GM18861 (cell line): ENCODE results near the gene NF1.
"Not testable (repeated sequence)": the region's sequence is repeated elsewhere in the genome, so short reads cannot be mapped to it uniquely, and the experiment has no call there.

ENCODE experiments used
- ATAC-seq: cut with Tn5 transposase; IDR thresholded peaks from one replicate; pipeline ENCODE4 v1.9.1; 2021; ENCODE audit not compliant: unreplicated experiment

The NF1 gene

GRCh38 chr17:31172388-31172787, 77.6 kb downstream of the NF1 start:
- ATAC-seq: no peak

- no peak for ATAC-seq
Measured at GRCh38 chr17:31174215-31174614, 79.4 kb downstream of the NF1 start.

GRCh38 chr17:31175237-31175636, 80.5 kb downstream of the NF1 start:
- ATAC-seq: no peak

DNA sequence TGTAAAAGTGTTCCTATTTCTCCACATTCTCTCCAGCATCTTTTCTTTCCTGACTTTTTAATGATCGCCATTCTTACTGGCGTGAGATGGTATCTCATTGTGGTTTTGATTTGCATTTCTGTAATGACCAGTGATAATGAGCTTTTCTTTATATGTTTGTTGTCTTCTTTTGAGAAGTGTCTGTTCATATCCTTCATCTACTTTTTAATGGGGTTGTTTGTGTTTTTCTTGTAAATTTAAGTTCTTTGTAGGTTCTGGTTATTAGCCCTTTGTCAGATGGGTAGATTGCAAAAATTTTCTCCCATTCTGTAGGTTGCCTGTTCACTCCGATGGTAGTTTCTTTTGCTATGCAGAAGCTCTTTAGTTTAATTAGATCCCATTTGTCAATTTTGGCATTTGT, 81.4 kb downstream of the NF1 start:
- not testable (repeated sequence) for ATAC-seq

- ATAC-seq: not testable (repeated sequence)
Measured at GRCh38 chr17:31178951-31179350, 84.2 kb downstream of the NF1 start.

- no peak for ATAC-seq
Measured at GRCh38 chr17:31195305-31195704, 100.5 kb downstream of the NF1 start.

DNA sequence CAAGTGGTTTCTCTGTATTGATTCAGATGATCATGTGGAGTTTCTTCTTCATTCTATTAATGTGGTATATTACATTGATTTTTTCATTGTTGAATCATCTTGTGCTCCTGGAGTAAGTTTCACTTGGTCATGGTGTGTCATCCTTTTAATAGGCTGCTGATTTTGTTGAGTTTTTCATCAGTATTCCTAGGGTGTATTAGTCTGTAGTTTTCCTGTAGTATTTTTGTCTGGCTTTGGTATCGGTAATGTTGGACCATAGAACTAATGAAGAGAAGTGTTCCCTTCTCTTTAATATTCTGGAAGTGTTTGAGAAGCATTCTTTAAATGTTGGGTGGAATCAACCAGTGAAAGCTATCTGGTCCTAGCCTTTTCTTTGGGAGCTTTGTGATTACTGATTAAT, 103.2 kb downstream of the NF1 start:
- ATAC-seq: no peak

DNA sequence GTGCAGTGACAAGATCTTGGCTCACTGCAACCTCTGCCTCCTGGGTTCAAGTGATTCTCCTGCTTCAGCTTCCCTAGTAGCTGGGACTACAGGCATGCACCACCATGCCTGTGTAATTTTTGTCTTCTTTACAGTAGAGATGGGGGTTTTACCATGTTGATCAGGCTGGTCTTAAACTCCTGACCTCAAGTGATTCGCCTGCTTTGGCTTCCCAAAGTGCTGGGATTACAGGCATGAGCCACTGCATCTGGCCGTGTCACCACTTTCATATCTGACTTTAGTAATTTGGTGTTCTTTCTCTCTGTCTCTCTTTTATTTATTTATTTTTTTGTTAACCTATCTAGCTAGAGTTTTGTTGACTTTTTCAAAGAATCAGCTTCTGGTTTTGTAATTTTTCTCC, 103.9 kb downstream of the NF1 start:
- ATAC-seq: not testable (repeated sequence)

- no peak for ATAC-seq
Measured at GRCh38 chr17:31200287-31200686, 105.5 kb downstream of the NF1 start.

DNA sequence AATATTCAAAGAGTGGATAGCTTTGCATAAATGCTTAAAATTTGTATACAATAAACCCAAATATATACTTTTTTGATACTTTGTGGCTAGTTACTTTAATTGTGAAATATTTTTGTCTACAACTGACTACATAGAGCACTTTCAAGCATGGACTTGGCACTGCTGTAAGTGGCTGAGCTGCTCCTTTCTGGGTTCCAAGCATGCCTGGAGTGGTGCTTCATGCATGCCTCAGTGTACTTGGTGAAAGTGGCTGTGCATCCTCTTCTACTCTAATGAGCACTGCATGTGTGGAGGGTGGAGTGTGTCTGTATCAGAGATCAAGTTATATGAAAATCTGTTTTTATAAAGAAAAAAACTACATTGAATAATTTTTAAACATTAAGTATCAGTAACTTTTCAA, 108.2 kb downstream of the NF1 start:
- no peak for ATAC-seq

DNA sequence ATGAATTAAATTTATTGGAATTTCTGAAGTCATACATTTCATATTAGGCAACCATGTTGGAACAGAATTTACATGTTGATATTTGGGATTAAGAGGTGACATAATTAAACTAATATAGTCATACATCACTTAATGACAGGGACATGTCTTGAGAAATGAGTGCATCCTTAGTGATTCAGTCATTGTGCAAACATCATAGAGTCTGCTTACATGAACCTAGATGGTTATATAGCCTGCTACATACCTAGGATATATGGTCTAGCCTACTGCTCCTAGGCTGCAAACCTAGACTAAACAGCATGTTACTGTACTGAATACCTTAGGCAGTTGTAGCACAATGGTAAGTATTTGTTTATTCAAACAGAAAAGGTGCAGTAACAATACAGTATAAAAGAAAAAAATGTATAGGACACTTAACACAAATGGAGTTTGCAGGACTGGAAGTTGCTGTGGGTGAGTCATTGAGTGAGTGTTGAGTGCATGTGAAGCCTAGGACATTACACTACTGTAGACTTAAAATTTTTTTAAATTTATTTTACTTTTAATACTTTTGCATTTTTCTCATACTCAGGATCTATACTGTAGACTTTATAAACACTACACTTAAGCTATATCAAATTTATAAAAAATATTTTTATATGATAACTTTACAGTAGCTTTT, 116.7 kb downstream of the NF1 start:
- ATAC-seq: no peak

- ATAC-seq: no peak
Measured at GRCh38 chr17:31216031-31216751, 121.4 kb downstream of the NF1 start.

DNA sequence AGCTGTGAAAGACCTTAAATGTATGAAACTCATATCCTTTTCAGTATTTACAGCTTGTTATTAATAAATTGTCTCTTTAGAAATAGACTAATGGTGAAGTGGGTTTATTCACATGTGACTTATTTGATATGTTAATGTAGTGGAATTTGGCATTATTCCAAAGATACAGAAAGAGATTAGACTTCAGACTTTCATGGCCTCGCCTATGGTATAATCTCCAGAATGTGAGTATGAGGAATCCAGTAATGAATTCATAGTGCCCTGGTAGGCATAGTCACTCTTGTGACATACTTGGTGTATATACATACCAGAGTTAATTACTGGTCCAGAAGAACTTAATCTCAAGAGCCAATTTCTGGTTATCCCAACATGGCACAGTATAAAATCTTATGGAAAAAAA, 129.6 kb downstream of the NF1 start:
- no peak for ATAC-seq

DNA sequence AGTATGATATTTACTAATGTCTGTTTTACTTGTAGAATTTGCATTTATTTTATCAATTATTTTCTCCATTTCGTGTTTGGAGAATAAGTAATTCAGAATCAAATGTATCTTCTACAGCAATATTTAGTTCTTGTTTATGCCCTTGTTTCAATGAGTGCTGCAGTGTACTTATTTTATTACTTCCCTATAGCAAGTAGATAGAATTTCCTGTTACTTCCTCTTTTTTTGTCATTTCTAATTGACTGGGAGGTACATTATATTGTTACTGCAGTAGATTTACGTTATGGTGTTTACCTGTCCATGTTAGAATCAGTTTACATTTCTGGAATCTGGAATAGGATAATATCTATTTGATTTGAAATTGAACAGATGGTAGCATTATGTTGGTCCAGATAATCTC, 131.1 kb downstream of the NF1 start:
- ATAC-seq: no peak

- ATAC-seq: no peak
Measured at GRCh38 chr17:31226373-31226772, 131.6 kb downstream of the NF1 start.

GRCh38 chr17:31226950-31227349, 132.2 kb downstream of the NF1 start:
- no peak for ATAC-seq

- ATAC-seq: no peak
Measured at GRCh38 chr17:31231852-31232251, 137.1 kb downstream of the NF1 start.

GRCh38 chr17:31235110-31235509, 140.3 kb downstream of the NF1 start:
- ATAC-seq: no peak

- ATAC-seq: no peak
Measured at GRCh38 chr17:31236137-31236536, 141.4 kb downstream of the NF1 start.

DNA sequence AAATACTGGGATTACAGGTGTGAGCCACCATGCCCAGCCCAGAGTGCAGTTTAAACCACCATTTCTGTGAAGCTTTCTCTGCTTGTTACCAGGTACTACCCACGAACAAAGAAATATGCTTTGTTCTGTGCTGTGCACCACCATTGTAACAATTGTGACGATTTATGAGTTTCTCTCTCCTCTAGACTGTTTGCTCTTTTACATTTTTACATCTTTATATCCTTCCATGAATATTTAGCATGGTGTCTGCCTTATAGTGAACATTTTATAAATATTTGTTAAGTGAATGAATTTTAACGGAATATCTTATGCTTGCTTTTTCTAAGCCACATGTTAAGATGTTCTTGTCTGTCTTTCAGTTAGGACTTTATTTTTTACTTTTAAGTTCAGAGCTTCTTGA, 141.9 kb downstream of the NF1 start:
- no peak for ATAC-seq

DNA sequence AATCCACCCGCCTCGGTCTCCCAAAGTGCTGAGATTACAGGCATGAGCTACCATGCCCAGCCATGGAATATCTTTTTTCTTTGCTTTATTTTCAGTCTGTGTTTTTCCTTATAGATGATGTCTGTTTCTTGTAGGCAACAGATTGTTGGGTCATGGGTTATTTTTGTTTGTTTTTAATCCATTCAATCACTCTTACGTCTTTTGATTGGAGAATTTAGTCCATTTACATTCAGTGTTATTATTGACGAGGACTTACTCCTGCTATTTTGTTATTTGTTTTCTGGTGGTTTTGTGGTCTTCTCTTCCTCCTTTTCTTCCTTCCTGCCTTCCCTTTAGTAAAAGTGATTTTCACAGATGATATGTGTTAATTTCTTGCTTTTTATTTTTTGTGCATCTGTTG, 146.3 kb downstream of the NF1 start:
- ATAC-seq: no peak

DNA sequence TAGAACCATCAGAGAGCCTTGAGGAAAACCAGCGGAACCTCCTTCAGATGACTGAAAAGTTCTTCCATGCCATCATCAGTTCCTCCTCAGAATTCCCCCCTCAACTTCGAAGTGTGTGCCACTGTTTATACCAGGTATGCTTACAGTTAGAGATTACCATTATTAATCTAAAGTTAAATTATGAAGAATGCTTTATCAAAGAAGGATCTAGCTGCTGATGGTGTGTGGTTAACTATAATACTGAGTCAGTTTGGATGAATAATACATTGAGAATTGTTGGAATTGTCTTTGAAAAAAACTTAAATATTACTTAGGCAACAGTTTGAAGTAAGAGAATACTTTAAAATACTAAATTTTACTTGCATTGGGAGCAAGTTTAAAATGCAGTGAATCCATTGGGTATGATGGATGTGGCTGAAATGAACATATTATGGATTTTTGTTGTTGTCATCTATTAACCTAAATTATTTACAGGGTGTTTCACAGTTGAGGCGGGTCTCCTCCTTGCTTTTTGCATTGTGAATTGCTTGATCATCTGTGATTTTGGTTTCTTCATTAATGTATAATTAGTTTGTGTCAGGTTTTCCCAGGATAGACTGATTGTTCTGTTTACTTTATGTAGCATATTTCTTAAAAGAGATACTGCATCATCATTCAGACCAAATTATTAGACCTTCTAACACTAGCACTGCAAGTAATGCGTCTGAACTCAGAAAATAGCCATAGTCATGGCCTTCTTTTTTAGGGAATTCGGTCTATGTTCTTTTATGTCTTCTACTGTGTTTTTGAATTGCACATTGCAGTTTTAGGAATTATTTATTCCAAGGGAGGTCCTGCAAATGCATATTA, 154.4 kb downstream of the NF1 start:
- no peak for ATAC-seq
